HepG2 (cell line): ENCODE data around the gene IARS2. TPM values are rescaled to one million over a fixed set of nuclear protein-coding genes. Genes with fewer than 3 reads are reported as not detected.

Source experiments
- CAMTA2 ChIP-seq: sonication (generic); formaldehyde crosslinking; IDR thresholded peaks from 2 replicates; pipeline ENCODE4 v1.4.0; 2020; ENCODE audit warnings: mild to moderate bottlenecking, missing genetic modification reagents, borderline replicate concordance
- GATA4 ChIP-seq: sonication (generic); IDR thresholded peaks from 2 replicates; pipeline ENCODE4 v1.6.1; 2016; ENCODE audit warnings: antibody characterized with exemption, low read depth, borderline replicate concordance
- HIVEP1 ChIP-seq: sonication (generic); formaldehyde crosslinking; IDR thresholded peaks from 2 replicates; pipeline ENCODE4 v1.4.0; 2020; ENCODE audit warnings: mild to moderate bottlenecking, missing genetic modification reagents
- MXD3 ChIP-seq: IDR thresholded peaks from 2 replicates; pipeline ENCODE4 v1.6.1; 2016; ENCODE audit warnings: mild to moderate bottlenecking, missing biosample characterization, missing genetic modification reagents
- NFATC3 ChIP-seq: sonication (generic); formaldehyde crosslinking; IDR thresholded peaks from 2 replicates; pipeline ENCODE4 v1.5.1; 2020; ENCODE audit warnings: mild to moderate bottlenecking, missing genetic modification reagents
- RFX3 ChIP-seq: IDR thresholded peaks from 2 replicates; pipeline ENCODE4 v1.6.1; 2016; ENCODE audit warnings: missing biosample characterization, missing genetic modification reagents
- TAF1 ChIP-seq: sonication (generic); formaldehyde crosslinking; IDR thresholded peaks from 2 replicates; pipeline ENCODE4 v1.4.0; 2020; ENCODE audit warnings: missing genetic modification reagents
- TBP ChIP-seq: sonication (generic); formaldehyde crosslinking; IDR thresholded peaks from 2 replicates; pipeline ENCODE4 v1.5.0; 2020; ENCODE audit warnings: missing genetic modification reagents
- TIGD3 ChIP-seq: sonication (generic); formaldehyde crosslinking; IDR thresholded peaks from 2 replicates; pipeline ENCODE4 v1.5.1; 2020; ENCODE audit warnings: mild to moderate bottlenecking, missing genetic modification reagents, borderline replicate concordance
- ZBTB21 ChIP-seq: sonication (generic); formaldehyde crosslinking; IDR thresholded peaks from 2 replicates; pipeline ENCODE4 v1.4.0; 2020; ENCODE audit warnings: missing genetic modification reagents
- ZMYM4 ChIP-seq: sonication (generic); formaldehyde crosslinking; IDR thresholded peaks from 2 replicates; pipeline ENCODE4 v1.8.1; 2023; ENCODE audit warnings: mild to moderate bottlenecking, missing genetic modification reagents
- ZNF33A ChIP-seq: sonication (generic); formaldehyde crosslinking; IDR thresholded peaks from 2 replicates; pipeline ENCODE4 v1.5.1; 2020; ENCODE audit warnings: missing genetic modification reagents, mild to moderate bottlenecking, moderate library complexity, borderline replicate concordance
- ZNF34 ChIP-seq: sonication (generic); formaldehyde crosslinking; IDR thresholded peaks from 2 replicates; pipeline ENCODE4 v1.4.0; 2020; ENCODE audit warnings: mild to moderate bottlenecking, missing genetic modification reagents, borderline replicate concordance
- ZNF503 ChIP-seq: sonication (generic); formaldehyde crosslinking; IDR thresholded peaks from 2 replicates; pipeline ENCODE4 v1.4.0; 2020; ENCODE audit warnings: missing genetic modification reagents
- ZSCAN21 ChIP-seq: sonication (generic); formaldehyde crosslinking; IDR thresholded peaks from 2 replicates; pipeline ENCODE4 v1.8.0; 2022; ENCODE audit warnings: mild to moderate bottlenecking, missing genetic modification reagents, moderate library complexity, borderline replicate concordance
- ZSCAN31 ChIP-seq: sonication (generic); formaldehyde crosslinking; IDR thresholded peaks from 2 replicates; pipeline ENCODE4 v1.5.0; 2020; ENCODE audit warnings: low read depth, mild to moderate bottlenecking, missing genetic modification reagents
- polyA plus RNA-seq, 8 experiments: library from polyadenylated mRNA; depleted of rRNA in 3 of 8; stranded (reverse) in 7 of 8; unstranded in 1 of 8; fragments of >200 nt; fragmentation: Illumina TruSeq in 4 of 8; extraction: Trizol in 4 of 8; gene quantifications; 2 replicates each; pipeline versions ENCODE4 v1.2.1 to v1.2.3, GENCODE V29; 2011 to 2016; ENCODE audit warnings: low read depth in 4 of 8, missing spikeins in 1 of 8, mixed read lengths in 1 of 8; ENCODE audit not compliant: insufficient read depth in 1 of 8
- total RNA-seq, 5 experiments: library from RNA; depleted of rRNA; stranded (reverse); fragments of >200 nt; fragmentation: Illumina TruSeq; extraction: Trizol; gene quantifications; 2 replicates each; pipeline ENCODE4 v1.2.3, GENCODE V29; 2016; ENCODE audit warnings: low read depth in 1 of 5
- TF ChIP-seq, protein P1 (sequence below): sonication (generic); formaldehyde crosslinking; IDR thresholded peaks from 2 replicates; pipeline ENCODE4 v1.5.1; 2020; ENCODE audit warnings: missing genetic modification reagents, mild to moderate bottlenecking, borderline replicate concordance
- TF ChIP-seq, protein P2 (sequence below): sonication (generic); formaldehyde crosslinking; IDR thresholded peaks from 2 replicates; pipeline ENCODE4 v1.4.0; 2020; ENCODE audit warnings: mild to moderate bottlenecking, missing genetic modification reagents, borderline replicate concordance
- TF ChIP-seq, protein P3 (sequence below): sonication (generic); formaldehyde crosslinking; IDR thresholded peaks from 2 replicates; pipeline ENCODE4 v1.5.0; 2020; ENCODE audit warnings: missing genetic modification reagents

Gene IARS2
- total and polyA plus RNA-seq, 2 of the 13 experiments (the other 11 are each of a cell fraction or from before 2014, with no cell fraction given) = 28.6 to 122 TPM

DNA sequence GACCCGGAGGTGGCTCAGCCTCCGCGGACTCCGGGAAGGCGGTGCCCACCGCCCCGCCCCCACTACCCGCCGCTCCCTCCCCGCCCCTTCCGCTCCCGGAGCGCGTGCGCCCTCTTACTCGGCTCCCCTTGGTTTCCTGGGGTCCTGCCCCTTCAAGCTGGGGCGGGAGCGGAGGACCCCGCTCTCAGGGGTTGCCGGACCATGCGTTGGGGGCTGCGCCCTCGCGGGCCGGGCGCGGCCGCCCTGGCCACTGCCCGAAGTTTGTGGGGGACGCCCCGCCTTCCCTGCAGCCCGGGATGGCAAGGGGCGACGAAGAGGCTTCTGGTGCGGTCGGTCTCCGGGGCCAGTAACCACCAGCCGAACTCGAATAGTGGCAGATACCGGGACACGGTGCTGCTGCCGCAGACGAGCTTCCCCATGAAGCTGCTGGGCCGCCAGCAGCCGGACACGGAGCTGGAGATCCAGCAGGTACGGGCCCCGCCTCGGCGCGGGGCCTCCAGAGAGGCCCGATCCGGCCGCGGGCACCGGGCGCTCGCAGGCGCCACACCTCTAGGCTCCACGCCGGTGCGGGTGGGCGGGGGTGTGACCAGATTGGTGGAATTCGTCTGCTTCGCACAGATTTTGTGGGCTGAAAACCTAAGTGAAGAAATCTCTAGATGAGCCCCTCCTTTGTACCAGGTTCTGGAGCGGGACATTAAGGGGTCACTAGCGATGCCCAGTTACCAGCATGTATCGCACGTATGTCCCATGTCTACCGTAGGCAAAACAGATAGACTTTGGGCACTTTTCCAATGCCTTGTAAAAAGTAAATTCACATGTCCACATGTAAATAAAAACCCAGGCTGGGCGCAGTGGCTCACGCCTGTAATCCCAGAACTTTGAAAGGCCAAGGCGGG lies at the start of gene IARS2 (continued):
- peak; percentile 83; the same call in 1 of the 2 replicates for TF ChIP-seq MXD3 (CRISPR knock-in tag)
- no peak for TF ChIP-seq GATA4
- no peak; the same call in 1 of the 2 replicates for TF ChIP-seq RFX3 (CRISPR knock-in tag)
- TF ChIP-seq ZNF34 = no peak; the same call in 1 of the 2 replicates
- TF ChIP-seq NFATC3 (CRISPR knock-in tag) = peak; percentile 91; the same call in 1 of the 2 replicates
- peak; percentile 61 for TF ChIP-seq TAF1
- TF ChIP-seq ZSCAN21 (CRISPR knock-in tag) = peak; percentile 68; the same call in 1 of the 2 replicates
- TF ChIP-seq ZNF33A (CRISPR knock-in tag) = no peak
- TF ChIP-seq ZSCAN31 (CRISPR knock-in tag) = peak; percentile 74; the same call in 1 of the 2 replicates
- TF ChIP-seq HIVEP1 = 0 out of 2 replicates have a peak, but pooled peaks have one; percentile 24
- no peak for TF ChIP-seq TBP (CRISPR knock-in tag)
- TF ChIP-seq TIGD3 (CRISPR knock-in tag) = no peak
- TF ChIP-seq, protein P1, sequence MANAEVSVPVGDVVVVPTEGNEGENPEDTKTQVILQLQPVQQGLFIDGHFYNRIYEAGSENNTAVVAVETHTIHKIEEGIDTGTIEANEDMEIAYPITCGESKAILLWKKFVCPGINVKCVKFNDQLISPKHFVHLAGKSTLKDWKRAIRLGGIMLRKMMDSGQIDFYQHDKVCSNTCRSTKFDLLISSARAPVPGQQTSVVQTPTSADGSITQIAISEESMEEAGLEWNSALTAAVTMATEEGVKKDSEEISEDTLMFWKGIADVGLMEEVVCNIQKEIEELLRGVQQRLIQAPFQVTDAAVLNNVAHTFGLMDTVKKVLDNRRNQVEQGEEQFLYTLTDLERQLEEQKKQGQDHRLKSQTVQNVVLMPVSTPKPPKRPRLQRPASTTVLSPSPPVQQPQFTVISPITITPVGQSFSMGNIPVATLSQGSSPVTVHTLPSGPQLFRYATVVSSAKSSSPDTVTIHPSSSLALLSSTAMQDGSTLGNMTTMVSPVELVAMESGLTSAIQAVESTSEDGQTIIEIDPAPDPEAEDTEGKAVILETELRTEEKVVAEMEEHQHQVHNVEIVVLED (CRISPR knock-in tag) = 0 out of 2 replicates have a peak, but pooled peaks have one; percentile 47
- TF ChIP-seq ZMYM4 = peak; percentile 34
- TF ChIP-seq ZNF503 (CRISPR knock-in tag) = peak; percentile 44; the same call in 1 of the 2 replicates
- no peak for TF ChIP-seq ZBTB21 (CRISPR knock-in tag)
- TF ChIP-seq, protein P2, sequence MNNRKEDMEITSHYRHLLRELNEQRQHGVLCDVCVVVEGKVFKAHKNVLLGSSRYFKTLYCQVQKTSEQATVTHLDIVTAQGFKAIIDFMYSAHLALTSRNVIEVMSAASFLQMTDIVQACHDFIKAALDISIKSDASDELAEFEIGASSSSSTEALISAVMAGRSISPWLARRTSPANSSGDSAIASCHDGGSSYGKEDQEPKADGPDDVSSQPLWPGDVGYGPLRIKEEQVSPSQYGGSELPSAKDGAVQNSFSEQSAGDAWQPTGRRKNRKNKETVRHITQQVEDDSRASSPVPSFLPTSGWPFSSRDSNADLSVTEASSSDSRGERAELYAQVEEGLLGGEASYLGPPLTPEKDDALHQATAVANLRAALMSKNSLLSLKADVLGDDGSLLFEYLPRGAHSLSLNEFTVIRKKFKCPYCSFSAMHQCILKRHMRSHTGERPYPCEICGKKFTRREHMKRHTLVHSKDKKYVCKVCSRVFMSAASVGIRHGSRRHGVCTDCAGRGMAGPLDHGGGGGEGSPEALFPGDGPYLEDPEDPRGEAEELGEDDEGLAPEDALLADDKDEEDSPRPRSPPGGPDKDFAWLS (CRISPR knock-in tag) = 0 out of 2 replicates have a peak, but pooled peaks have one; percentile 86
- TF ChIP-seq CAMTA2 (CRISPR knock-in tag) = peak; percentile 36; the same call in 1 of the 2 replicates
- TF ChIP-seq, protein P3, sequence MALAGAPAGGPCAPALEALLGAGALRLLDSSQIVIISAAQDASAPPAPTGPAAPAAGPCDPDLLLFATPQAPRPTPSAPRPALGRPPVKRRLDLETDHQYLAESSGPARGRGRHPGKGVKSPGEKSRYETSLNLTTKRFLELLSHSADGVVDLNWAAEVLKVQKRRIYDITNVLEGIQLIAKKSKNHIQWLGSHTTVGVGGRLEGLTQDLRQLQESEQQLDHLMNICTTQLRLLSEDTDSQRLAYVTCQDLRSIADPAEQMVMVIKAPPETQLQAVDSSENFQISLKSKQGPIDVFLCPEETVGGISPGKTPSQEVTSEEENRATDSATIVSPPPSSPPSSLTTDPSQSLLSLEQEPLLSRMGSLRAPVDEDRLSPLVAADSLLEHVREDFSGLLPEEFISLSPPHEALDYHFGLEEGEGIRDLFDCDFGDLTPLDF = 0 out of 2 replicates have a peak, but pooled peaks have one; percentile 35
